K562 (cell line): ENCODE results near the gene RBM27. TPM values are rescaled to one million over a fixed set of nuclear protein-coding genes. Genes with fewer than 3 reads are reported as not detected.

Experiments used
- BRD9 ChIP-seq: fragments of 450-650 bp; IDR thresholded peaks from 2 replicates; pipeline ENCODE4 v1.6.1; 2018; ENCODE audit warnings: low read depth; ENCODE audit not compliant: partially characterized antibody
- CBFA2T3 ChIP-seq: fragments of 450-650 bp; IDR thresholded peaks from 2 replicates; pipeline ENCODE4 v1.6.1; 2017
- CLOCK ChIP-seq: fragments of 250-450 bp; sonication (Bioruptor Pico); IDR thresholded peaks from 2 replicates; pipeline ENCODE4 v1.4.0; 2020; ENCODE audit warnings: mild to moderate bottlenecking, moderate library complexity, borderline replicate concordance
- COPS2 ChIP-seq: fragments of 450-650 bp; conservative IDR thresholded peaks from 2 replicates; pipeline ENCODE4 v1.6.1; 2016; ENCODE audit warnings: mild to moderate bottlenecking, moderate library complexity
- FOXM1 ChIP-seq, 2 experiments: fragments of 450-650 bp in 1 of 2; sonication (generic) in 1 of 2; formaldehyde crosslinking in 1 of 2; IDR thresholded peaks; 2 replicates each; pipeline versions ENCODE4 v1.6.1 to v1.9.0; 2017 to 2022; ENCODE audit warnings: low read depth in 2 of 2, mild to moderate bottlenecking in 2 of 2, missing genetic modification reagents in 1 of 2, moderate library complexity in 1 of 2
- HIVEP1 ChIP-seq: fragments of 250-450 bp; sonication (Bioruptor Pico); IDR thresholded peaks from 2 replicates; pipeline ENCODE4 v1.4.0; 2020; ENCODE audit warnings: mild to moderate bottlenecking
- JUNB ChIP-seq: fragments of 450-650 bp; formaldehyde crosslinking; conservative IDR thresholded peaks from 2 replicates; pipeline ENCODE4 v1.4.0; 2020; ENCODE audit warnings: mild to moderate bottlenecking
- LCOR ChIP-seq: sonication (generic); formaldehyde crosslinking; IDR thresholded peaks from 2 replicates; pipeline ENCODE4 v1.8.0; 2022; ENCODE audit warnings: mild to moderate bottlenecking, missing genetic modification reagents
- MYC ChIP-seq, 2 experiments: fragments of 250-450 bp in 1 of 2; sonication (Bioruptor Pico) in 1 of 2; IDR thresholded peaks; 2 replicates each; pipeline versions ENCODE4 v1.5.1 to v1.6.1; 2012 to 2021; ENCODE audit warnings: low read depth in 2 of 2, borderline replicate concordance in 1 of 2, improper control_type of control experiment in 1 of 2, low read length in 1 of 2, mild to moderate bottlenecking in 1 of 2, moderate library complexity in 1 of 2
- MYNN ChIP-seq, 2 experiments: sonication (generic); formaldehyde crosslinking in 1 of 2; IDR thresholded peaks; 2 replicates each; pipeline versions ENCODE4 v1.5.0 to v1.6.1; 2016 to 2020; ENCODE audit warnings: antibody characterized with exemption in 1 of 2, missing genetic modification reagents in 1 of 2
- NCOA1 ChIP-seq: fragments of 450-650 bp; IDR thresholded peaks from 2 replicates; pipeline ENCODE4 v1.6.1; 2016; ENCODE audit warnings: low read depth
- NR3C1 ChIP-seq: sonication (generic); formaldehyde crosslinking; IDR thresholded peaks from 2 replicates; pipeline ENCODE4 v1.8.1; 2022; ENCODE audit warnings: missing genetic modification reagents
- PKNOX1 ChIP-seq: fragments of 450-650 bp; IDR thresholded peaks from 2 replicates; pipeline ENCODE4 v1.6.1; 2016
- PML ChIP-seq: IDR thresholded peaks from 2 replicates; pipeline ENCODE4 v1.6.1; 2012; ENCODE audit warnings: low read length, inconsistent platforms
- RB1 ChIP-seq: fragments of 450-650 bp; IDR thresholded peaks from 2 replicates; pipeline ENCODE4 v1.6.1; 2017; ENCODE audit warnings: low read depth, mild to moderate bottlenecking
- SETDB1 ChIP-seq: IDR thresholded peaks from one replicate; pipeline ENCODE4 v1.6.1; 2012; ENCODE audit warnings: low read length, control low read depth, inconsistent platforms
- SMARCA4 ChIP-seq: fragments of 450-650 bp; IDR thresholded peaks from 2 replicates; pipeline ENCODE4 v1.6.1; 2016
- SRSF3 ChIP-seq: fragments of 200-400 bp; formaldehyde crosslinking; IDR thresholded peaks from 2 replicates; pipeline ENCODE4 v1.6.1; 2016; ENCODE audit warnings: mild to moderate bottlenecking, low read length, moderate library complexity; ENCODE audit not compliant: insufficient read depth
- TAF7 ChIP-seq: fragments of 450-650 bp; IDR thresholded peaks from 2 replicates; pipeline ENCODE4 v1.6.1; 2016; ENCODE audit warnings: missing genetic modification characterization, missing compliant biosample characterization
- ZBED1 ChIP-seq: IDR thresholded peaks from 2 replicates; pipeline ENCODE4 v1.6.1; 2014
- ZNF143 ChIP-seq: sonication (generic); formaldehyde crosslinking; IDR thresholded peaks from 2 replicates; pipeline ENCODE4 v1.9.0; 2022; ENCODE audit warnings: mild to moderate bottlenecking, missing genetic modification reagents
- ZNF263 ChIP-seq: sonication (generic); formaldehyde crosslinking; IDR thresholded peaks from 2 replicates; pipeline ENCODE4 v1.8.0; 2022; ENCODE audit warnings: mild to moderate bottlenecking, missing genetic modification reagents, borderline replicate concordance
- polyA plus RNA-seq, 8 experiments: library from polyadenylated mRNA; depleted of rRNA in 4 of 8; stranded (reverse) in 5 of 8; unstranded in 3 of 8; fragments of >200 nt; fragmentation: Nextera tagmentation in 2 of 8; fragmentation: Illumina TruSeq in 1 of 8; extraction: Ambion mirVana in 2 of 8; extraction: Trizol in 1 of 8; gene quantifications; 2 replicates each; pipeline versions ENCODE4 v1.2.1 to v1.2.3, GENCODE V29; 2011 to 2014; ENCODE audit warnings: inconsistent platforms in 1 of 8, missing spikeins in 1 of 8
- total RNA-seq, 7 experiments: library from RNA; depleted of rRNA in 6 of 7; stranded (reverse); fragments of >200 nt in 6 of 7; fragmentation: Illumina TruSeq in 2 of 7; extraction: Trizol in 2 of 7; gene quantifications; 2 replicates each; pipeline versions ENCODE4 v1.2.1 to v1.2.3, GENCODE V29; 2011 to 2021; ENCODE audit warnings: low replicate concordance in 1 of 7

Gene RBM27
- total and polyA plus RNA-seq, 9 of the 15 experiments (the other 6 are each of a cell fraction or from before 2014, with no cell fraction given) = 5.3 to 45.4 (median 29.1) TPM

- TF ChIP-seq MYC (IDR thresholded peaks at IDR 0.05; ENCODE audit: low read depth, low read length) (peak; percentile 93), MYC (CRISPR knock-in tag; IDR thresholded peaks at IDR 0.05; ENCODE audit: borderline replicate concordance, low read depth) (peak; percentile 58; the same call in 1 of the 2 replicates), SRSF3 (no peak), ZNF263 (CRISPR knock-in tag) (no peak), CBFA2T3 (no peak), SMARCA4 (0 out of 2 replicates have a peak, but pooled peaks have one; percentile 26), ZNF143 (peak; percentile 48; the same call in 1 of the 2 replicates), TAF7 (tag) (peak; percentile 72), HIVEP1 (no peak), PKNOX1 (peak; percentile 100), ZBED1 (0 out of 2 replicates have a peak, but pooled peaks have one; percentile 19), JUNB (no peak), MYNN (IDR thresholded peaks at IDR 0.05) (no peak), MYNN (CRISPR knock-in tag; IDR thresholded peaks at IDR 0.05) (no peak), FOXM1 (IDR thresholded peaks at IDR 0.05; ENCODE audit: low read depth) (peak; percentile 92), FOXM1 (CRISPR knock-in tag; IDR thresholded peaks at IDR 0.05; ENCODE audit: low read depth) (no peak), BRD9 (peak; percentile 90), RB1 (peak; percentile 65), NR3C1 (CRISPR knock-in tag) (no peak), NCOA1 (peak; percentile 74), SETDB1 (no peak), PML (peak; percentile 76), CLOCK (CRISPR knock-in tag) (no peak), COPS2 (no peak), LCOR (CRISPR knock-in tag) (peak; percentile 55; the same call in 1 of the 2 replicates)
Observed at GRCh38 chr5:146203011-146203871, at the start of gene RBM27 (continued).
